ENCODE data around the gene TRIM69.
"Not testable (repeated sequence)": the region's sequence is repeated elsewhere in the genome, so short reads cannot be mapped to it uniquely, and the experiment has no call there.

The TRIM69 gene, protein sequence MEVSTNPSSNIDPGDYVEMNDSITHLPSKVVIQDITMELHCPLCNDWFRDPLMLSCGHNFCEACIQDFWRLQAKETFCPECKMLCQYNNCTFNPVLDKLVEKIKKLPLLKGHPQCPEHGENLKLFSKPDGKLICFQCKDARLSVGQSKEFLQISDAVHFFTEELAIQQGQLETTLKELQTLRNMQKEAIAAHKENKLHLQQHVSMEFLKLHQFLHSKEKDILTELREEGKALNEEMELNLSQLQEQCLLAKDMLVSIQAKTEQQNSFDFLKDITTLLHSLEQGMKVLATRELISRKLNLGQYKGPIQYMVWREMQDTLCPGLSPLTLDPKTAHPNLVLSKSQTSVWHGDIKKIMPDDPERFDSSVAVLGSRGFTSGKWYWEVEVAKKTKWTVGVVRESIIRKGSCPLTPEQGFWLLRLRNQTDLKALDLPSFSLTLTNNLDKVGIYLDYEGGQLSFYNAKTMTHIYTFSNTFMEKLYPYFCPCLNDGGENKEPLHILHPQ

DNA sequence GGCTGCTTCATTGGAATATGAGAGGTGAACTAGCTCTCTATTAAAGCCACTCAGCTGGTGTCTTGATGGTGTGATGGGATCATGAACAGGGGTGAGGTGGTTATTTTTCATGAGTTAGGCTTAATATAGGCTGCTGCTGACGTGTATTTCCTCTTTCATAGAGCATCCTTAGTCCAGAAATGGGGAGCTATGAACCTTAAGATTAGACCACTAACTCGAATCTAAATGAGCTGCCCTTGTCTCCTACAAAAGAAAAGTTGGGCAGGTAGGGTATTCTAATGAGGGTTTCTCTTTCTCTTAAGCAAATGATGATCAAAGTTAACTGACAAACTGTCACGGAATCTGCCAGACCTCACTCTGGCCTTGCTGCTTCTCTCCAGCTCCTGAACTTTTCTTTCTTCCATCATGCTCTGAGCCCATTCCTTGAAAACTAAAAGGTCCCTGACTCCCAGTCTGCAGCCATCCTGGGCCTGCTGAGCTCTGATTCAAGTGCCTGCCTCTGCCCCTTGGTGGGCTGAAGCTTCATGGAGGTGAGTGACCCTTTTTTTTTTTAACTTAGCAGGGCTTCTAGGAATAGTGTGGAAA lies at the start of gene TRIM69:
Gene TRIM69, plus strand, starts transcription at position 348 of the 585 bp plus-strand sequence. Its CDS starts 177 bp downstream, at position 525.
- H3K27me3 Mint-ChIP-seq (ENCODE audit: low read depth), result no peaks in the 10 kb centered on the region
- no peak for DNase-seq (ENCODE audit: low spot score)
- H3K9me3 Mint-ChIP-seq, result no peaks in the 10 kb centered on the region
- H3K4me1 Mint-ChIP-seq (ENCODE audit: low read depth), result peaks cover 57% of the 10 kb centered on the region
- H3K36me3 Mint-ChIP-seq (ENCODE audit: low read depth), result peaks cover 24% of the 10 kb centered on the region
- peak within 1 kb of the TSS; percentile 86 for H3K4me3 Mint-ChIP-seq
- H3K27ac Mint-ChIP-seq, result peak within 1 kb of the TSS; percentile 94

DNA sequence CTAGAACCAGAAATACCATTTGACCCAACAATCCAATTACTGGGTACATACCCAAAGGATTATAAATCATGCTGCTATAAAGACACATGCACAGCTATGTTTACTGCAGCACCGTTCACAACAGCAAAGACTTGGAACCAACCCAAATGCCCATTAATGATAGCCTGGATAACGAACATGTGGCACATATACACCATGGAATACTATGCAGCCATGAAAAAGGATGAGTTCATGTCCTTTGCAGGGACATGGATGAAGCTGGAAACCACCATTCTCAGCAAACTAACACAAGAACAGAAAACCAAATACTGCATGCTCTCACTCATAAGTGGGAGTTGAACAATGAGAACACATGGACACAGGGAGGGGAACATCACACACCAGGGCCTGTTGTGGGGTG lies 47.0 kb upstream of the TRIM69 start:
- H3K4me3 Mint-ChIP-seq; H3K27me3 Mint-ChIP-seq (ENCODE audit: low read depth); DNase-seq (ENCODE audit: low spot score); H3K27ac Mint-ChIP-seq: not testable (repeated sequence)
- H3K36me3 Mint-ChIP-seq (ENCODE audit: low read depth), result peaks cover 40% of the 10 kb centered on the region
- H3K9me3 Mint-ChIP-seq, result peaks cover 46% of the 10 kb centered on the region
- H3K4me1 Mint-ChIP-seq (ENCODE audit: low read depth), result peaks cover 34% of the 10 kb centered on the region

DNA sequence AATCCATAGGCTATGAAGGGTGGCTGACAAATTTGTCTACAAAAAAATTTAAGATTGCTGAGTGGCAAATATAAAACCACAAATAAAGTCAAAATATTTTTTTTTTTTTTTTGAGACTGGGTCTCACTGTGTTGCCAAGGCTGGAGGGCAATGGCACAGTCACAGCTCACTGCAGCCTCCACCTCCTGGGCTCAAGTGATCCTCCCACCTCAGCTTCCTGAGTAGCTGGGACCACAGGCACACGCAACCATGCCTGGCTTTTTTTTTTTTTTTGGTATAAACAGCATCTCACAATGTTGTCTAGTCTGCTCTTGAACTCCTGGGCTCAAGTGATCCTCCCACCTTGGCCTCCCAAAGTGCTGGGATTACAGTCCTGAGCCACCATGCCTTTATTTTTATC lies 46.1 kb upstream of the TRIM69 start:
- not testable (repeated sequence) for H3K27ac Mint-ChIP-seq; DNase-seq (ENCODE audit: low spot score); H3K27me3 Mint-ChIP-seq (ENCODE audit: low read depth)
- H3K9me3 Mint-ChIP-seq, result peaks cover 39% of the 10 kb centered on the region
- H3K4me3 Mint-ChIP-seq, result peak overlapping the region; percentile 26
- H3K4me1 Mint-ChIP-seq (ENCODE audit: low read depth), result peaks cover 33% of the 10 kb centered on the region
- peaks cover 33% of the 10 kb centered on the region for H3K36me3 Mint-ChIP-seq (ENCODE audit: low read depth)

DNA sequence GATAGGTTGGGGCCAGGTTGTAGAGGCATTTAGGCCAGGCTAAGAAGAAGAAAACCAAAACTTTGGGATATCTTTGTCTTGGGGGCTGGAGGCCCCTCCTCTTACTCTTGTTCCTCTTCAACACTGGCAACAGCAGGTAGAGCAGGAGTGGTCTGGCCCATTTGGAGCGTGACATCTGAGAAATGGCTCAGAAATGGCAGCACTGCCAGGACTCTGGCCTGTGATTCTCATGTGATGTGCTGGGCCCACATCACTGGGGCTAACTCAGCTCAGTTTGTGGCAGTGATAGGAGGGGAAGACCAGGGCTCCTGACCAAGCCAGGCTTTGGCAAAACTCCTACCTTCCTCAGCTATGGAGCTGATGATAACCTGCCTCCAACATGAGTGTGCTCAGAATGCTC lies 43.7 kb upstream of the TRIM69 start:
- no peak overlapping the region for H3K4me3 Mint-ChIP-seq
- H3K36me3 Mint-ChIP-seq (ENCODE audit: low read depth), result peaks cover 15% of the 10 kb centered on the region
- H3K9me3 Mint-ChIP-seq, result peaks cover 17% of the 10 kb centered on the region
- no peak overlapping the region for H3K27ac Mint-ChIP-seq
- H3K27me3 Mint-ChIP-seq (ENCODE audit: low read depth), result peaks cover 2% of the 10 kb centered on the region
- H3K4me1 Mint-ChIP-seq (ENCODE audit: low read depth), result peaks cover 22% of the 10 kb centered on the region
- no peak for DNase-seq (ENCODE audit: low spot score)

DNA sequence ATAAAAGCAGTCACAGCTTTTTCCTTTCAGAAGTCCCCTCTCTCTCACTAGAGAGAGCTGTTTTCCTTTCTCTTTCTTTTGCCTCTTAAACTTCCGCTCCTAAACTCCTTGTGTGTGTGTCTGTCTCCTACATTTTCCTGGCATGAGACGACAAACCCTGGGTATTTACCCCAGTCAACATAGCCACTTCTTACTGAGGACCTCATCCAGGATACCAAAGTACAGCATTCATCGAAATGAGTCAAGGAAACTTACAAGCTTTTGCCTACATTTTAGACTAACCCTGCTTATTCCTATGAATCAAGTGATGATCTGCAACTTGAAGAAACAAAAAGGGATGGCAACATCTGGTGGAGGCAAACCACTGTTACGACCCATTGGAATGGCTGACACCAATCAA lies 41.9 kb upstream of the TRIM69 start:
- Mint-ChIP-seq H3K36me3 (ENCODE audit: low read depth) (no peaks in the 10 kb centered on the region), H3K27me3 (ENCODE audit: low read depth) (peaks cover 5% of the 10 kb centered on the region), H3K4me1 (ENCODE audit: low read depth) (peaks cover 11% of the 10 kb centered on the region), H3K9me3 (peaks cover under 1% of the 10 kb centered on the region), H3K4me3 (no peak overlapping the region), H3K27ac (no peak overlapping the region)
- DNase-seq (ENCODE audit: low spot score), result no peak

DNA sequence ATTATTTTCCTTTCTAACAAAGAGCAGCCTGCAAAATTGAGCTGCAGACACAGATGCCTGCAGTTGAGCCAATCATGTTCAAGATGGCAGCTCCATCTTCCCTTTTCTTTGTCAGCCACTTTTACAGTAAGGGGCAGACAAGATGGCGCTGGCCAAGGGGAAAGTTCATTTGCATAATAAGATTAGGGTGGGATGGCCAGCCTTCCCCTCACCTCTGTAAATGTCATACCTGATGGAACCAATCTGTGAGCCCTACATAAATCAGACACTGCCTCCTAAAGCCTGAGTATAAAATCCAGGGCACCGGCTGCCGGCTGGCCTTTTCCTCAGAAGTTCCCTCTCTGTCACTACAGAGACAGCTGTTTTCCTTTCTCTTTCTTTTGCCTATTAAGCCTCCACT lies 41.0 kb upstream of the TRIM69 start:
- Mint-ChIP-seq H3K27ac (no peak overlapping the region), H3K4me3 (no peak overlapping the region), H3K9me3 (peaks cover 4% of the 10 kb centered on the region), H3K36me3 (ENCODE audit: low read depth) (no peaks in the 10 kb centered on the region), H3K4me1 (ENCODE audit: low read depth) (peaks cover 11% of the 10 kb centered on the region), H3K27me3 (ENCODE audit: low read depth) (peaks cover 5% of the 10 kb centered on the region)
- no peak for DNase-seq (ENCODE audit: low spot score)

DNA sequence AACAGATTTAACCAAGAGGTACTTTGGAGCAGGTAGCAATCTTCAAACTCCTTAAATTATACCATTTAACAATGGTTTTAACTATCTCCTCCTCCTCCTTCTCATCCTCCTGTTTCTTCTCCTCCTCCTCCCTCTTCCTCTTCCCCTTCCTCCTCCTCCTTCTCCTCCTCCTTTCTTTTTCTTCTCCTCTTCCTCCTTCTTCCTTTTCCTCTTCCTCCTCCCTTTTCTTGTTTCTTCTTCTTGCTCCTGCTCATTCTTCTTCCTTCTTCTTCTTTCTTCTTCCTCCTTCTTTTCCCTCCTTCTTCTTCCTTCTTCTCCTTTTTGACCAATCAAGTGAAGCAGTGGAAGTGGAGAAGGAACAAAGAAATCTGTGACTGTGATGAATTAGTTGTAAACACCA lies 39.3 kb upstream of the TRIM69 start:
- no peak for DNase-seq (ENCODE audit: low spot score)
- no peak overlapping the region for H3K4me3 Mint-ChIP-seq
- peaks cover 5% of the 10 kb centered on the region for H3K27me3 Mint-ChIP-seq (ENCODE audit: low read depth)
- H3K4me1 Mint-ChIP-seq (ENCODE audit: low read depth), result peaks cover 12% of the 10 kb centered on the region
- no peak overlapping the region for H3K27ac Mint-ChIP-seq
- H3K36me3 Mint-ChIP-seq (ENCODE audit: low read depth), result peaks cover 9% of the 10 kb centered on the region
- H3K9me3 Mint-ChIP-seq, result peaks cover 16% of the 10 kb centered on the region

DNA sequence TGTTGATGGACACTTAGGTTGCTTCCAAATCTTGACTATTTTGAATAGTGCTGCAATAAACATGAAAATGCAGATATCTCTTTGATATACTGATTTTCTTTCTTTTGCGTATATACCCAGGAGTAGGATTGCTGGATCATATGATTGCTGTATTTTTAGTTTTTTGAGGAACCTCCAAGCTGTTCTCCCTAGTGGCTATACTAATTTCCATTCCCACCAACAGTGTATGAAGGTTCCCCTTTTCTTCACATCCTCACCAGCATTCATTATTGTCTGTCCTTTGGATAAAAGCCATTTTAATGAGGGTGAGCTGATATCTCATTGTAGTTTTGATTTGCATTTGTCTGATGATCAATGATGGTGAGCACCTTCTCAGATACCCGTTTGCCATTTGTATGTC lies 37.7 kb upstream of the TRIM69 start:
- Mint-ChIP-seq H3K27me3 (ENCODE audit: low read depth) (peaks cover 5% of the 10 kb centered on the region), H3K36me3 (ENCODE audit: low read depth) (peaks cover 18% of the 10 kb centered on the region), H3K9me3 (peaks cover 31% of the 10 kb centered on the region), H3K4me3 (no peak overlapping the region), H3K27ac (no peak overlapping the region), H3K4me1 (ENCODE audit: low read depth) (peaks cover 12% of the 10 kb centered on the region)
- no peak for DNase-seq (ENCODE audit: low spot score)

DNA sequence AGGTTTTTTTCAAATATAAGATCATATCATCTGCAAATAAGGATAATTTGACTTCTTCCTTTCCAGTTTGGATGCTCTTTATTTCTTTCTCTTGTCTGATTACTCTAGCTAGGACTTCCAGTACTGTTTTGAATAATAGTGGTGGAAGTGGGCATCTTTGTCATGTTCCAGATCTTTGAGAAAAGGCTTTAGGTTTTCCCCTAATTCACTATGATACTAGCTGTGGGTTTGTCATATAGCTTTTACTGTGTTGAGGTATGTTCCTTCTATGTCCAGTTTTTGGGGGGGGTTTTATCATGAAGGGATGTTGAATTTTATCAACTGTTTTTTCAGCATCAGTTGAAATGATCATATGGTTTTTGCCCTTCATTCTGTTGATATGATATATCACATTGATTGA lies 35.7 kb upstream of the TRIM69 start:
- H3K27me3 Mint-ChIP-seq (ENCODE audit: low read depth); H3K27ac Mint-ChIP-seq; H3K4me3 Mint-ChIP-seq; DNase-seq (ENCODE audit: low spot score); H3K4me1 Mint-ChIP-seq (ENCODE audit: low read depth): not testable (repeated sequence)
- Mint-ChIP-seq H3K9me3 (peaks cover 46% of the 10 kb centered on the region), H3K36me3 (ENCODE audit: low read depth) (peaks cover 31% of the 10 kb centered on the region)

DNA sequence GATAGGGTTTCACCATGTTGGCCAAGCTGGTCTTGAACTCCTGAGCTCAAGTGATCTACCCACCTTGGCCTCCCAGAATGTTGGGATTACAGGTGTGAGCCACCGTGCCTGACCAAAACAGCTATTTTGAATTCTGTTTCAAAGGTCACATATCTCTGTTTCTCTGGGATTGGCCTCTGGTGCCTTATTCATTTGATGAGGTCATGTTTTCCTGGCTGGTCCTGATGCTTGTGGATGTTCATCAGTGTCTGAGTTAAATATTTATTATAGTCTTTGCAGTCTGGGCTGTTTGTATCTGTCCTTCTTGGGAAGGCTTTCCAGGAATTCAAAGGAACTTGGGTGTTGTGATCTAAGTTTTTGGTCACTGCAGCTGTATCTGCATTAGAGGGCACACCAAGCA lies 30.3 kb upstream of the TRIM69 start:
- Mint-ChIP-seq H3K9me3 (peaks cover 36% of the 10 kb centered on the region), H3K27me3 (ENCODE audit: low read depth) (no peaks in the 10 kb centered on the region), H3K4me1 (ENCODE audit: low read depth) (peaks cover 35% of the 10 kb centered on the region), H3K36me3 (ENCODE audit: low read depth) (peaks cover 48% of the 10 kb centered on the region), H3K27ac (no peak overlapping the region), H3K4me3 (no peak overlapping the region)
- no peak for DNase-seq (ENCODE audit: low spot score)

DNA sequence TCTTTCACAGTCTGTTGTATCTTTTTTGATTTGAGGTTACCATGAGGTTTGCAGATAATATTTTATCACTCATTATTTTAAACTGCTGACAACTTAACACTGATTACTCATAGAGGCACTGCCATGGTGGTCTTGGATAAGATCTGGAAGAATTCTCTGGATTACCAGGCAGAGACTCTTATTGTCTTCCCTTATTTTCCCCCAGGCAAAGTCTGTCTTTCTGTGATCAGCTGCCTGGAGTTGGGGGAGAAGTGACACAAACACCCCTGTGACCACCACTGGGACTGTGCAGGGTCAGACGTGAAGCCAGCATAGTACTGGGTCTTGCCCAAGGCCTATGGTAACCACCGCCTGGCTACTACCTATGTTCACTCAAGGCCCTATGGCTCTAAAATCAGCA lies 29.9 kb upstream of the TRIM69 start:
- Mint-ChIP-seq H3K36me3 (ENCODE audit: low read depth) (peaks cover 52% of the 10 kb centered on the region), H3K9me3 (peaks cover 34% of the 10 kb centered on the region), H3K27ac (no peak overlapping the region), H3K27me3 (ENCODE audit: low read depth) (peaks cover under 1% of the 10 kb centered on the region), H3K4me1 (ENCODE audit: low read depth) (peaks cover 36% of the 10 kb centered on the region), H3K4me3 (no peak overlapping the region)
- DNase-seq (ENCODE audit: low spot score), result no peak

DNA sequence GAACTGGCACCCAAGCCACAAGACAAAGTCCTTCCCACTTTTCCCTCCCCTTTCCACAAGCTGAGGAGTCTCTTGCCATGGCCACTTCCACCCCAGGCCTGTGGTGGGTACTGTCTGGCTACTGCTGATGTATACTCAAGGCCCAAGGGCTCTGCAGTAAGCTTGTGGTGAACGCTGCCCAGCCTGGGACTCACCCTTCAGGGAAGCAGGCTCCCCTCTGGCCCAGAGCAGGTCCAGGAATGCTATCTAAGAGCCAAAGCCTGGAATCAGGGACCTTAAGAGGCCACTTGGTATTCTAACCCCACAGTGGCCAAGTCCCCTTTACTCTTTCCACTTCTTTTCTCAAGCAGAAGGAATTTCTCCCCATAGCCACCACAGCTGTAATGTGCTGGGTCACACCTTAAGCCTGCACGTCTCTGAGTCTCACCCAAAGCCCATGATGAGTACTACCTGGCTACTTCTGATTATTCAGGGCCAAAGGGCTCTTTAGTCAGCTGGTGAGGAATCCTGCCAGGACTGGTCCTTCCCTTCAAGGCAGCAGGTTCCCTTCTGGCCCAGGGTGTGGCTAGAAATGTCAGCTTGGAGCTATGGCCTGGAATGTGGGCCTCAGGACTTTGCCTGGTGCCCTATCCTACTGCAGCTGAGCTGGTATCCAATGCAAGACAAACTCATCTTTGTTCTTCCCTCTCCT lies 29.2 kb upstream of the TRIM69 start:
- Mint-ChIP-seq H3K9me3 (peaks cover 29% of the 10 kb centered on the region), H3K36me3 (ENCODE audit: low read depth) (peaks cover 56% of the 10 kb centered on the region), H3K27me3 (ENCODE audit: low read depth) (peaks cover 4% of the 10 kb centered on the region), H3K4me3 (no peak overlapping the region), H3K27ac (no peak overlapping the region), H3K4me1 (ENCODE audit: low read depth) (peaks cover 36% of the 10 kb centered on the region)
- no peak for DNase-seq (ENCODE audit: low spot score)

DNA sequence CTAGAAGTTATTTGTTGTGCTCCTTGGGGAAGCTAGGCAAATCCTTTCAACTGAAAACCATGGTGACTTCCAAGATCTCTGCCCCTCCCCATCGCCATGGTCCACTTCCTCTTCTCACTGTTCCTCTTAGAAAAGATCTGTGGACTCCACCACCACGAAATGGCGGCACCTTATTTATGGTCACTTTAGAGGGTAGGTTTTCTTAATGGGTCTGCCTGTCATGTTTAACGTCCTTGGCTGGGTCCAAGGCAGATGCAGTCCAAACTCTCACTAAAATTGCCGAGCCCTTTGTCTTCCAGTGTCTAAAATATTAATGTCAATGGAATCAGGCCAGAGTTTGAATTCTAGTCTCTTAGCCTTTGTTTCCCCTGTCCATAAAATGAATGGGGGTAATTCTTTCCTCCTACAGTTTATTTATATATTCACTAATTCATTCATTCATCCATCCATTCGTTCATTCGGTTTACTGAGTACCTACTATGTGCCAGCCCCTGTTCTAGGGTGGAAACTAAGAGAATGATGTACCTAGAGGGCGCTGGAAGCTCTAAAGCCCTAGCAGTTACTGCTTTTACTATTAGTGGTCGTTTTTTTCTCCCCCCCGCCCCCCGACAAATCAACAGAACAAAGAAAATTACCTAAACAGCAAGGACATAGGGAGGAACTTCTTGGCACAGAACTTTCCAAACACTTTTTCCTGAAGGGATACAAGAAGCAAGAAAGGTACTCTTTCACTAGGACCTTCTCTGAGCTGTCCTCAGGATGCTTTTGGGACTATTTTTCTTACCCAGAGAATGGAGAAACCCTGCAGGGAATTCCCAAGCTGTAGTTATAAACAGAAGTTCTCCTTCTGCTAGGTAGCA lies 25.9 kb upstream of the TRIM69 start:
- Mint-ChIP-seq H3K9me3 (peaks cover 2% of the 10 kb centered on the region), H3K27ac (peak overlapping the region; percentile 98), H3K36me3 (ENCODE audit: low read depth) (peaks cover 65% of the 10 kb centered on the region), H3K27me3 (ENCODE audit: low read depth) (peaks cover 7% of the 10 kb centered on the region), H3K4me1 (ENCODE audit: low read depth) (peaks cover 42% of the 10 kb centered on the region), H3K4me3 (peak overlapping the region; percentile 93)
- no peak for DNase-seq (ENCODE audit: low spot score)
